Measurements from ENCODE around the gene GASK1B.

The GASK1B gene

GRCh38 chr4:158172261-158173258, at the start of gene GASK1B:
Gene GASK1B, minus strand, starts transcription at chr4:158173025. Its CDS starts 1,650 bp downstream, at chr4:158171375.
- Histone ChIP-seq H3K27ac (peak within 1 kb of the TSS in 7 of 11 experiments; percentile 19 to 90 (median 86); a peak in 12 of 22 replicates), H4K20me1 (no peaks in the 10 kb centered on the region), H3K36me3 (peaks cover 0 to 37% (median 0%) of the 10 kb centered on the region in 11 experiments; a peak in 9 of 22 replicates), H3K4me2 (peak within 1 kb of the TSS; percentile 19 to 96 (median 55); a peak in 20 of 22 replicates), H3K9ac (peak within 1 kb of the TSS in 7 of 11 experiments; percentile 12 to 89 (median 82); a peak in 12 of 22 replicates), H3K9me3 (replicated peaks in 1 of 11) (peaks cover 0 to 28% (median 0%) of the 10 kb centered on the region in 11 experiments; a peak in 10 of 22 replicates), H3K4me3 (peak within 1 kb of the TSS in 6 of 10 experiments; percentile 15 to 70 (median 65); a peak in 11 of 20 replicates), H3K4me1 (peaks cover 5 to 57% (median 14%) of the 10 kb centered on the region in 10 experiments; a peak in 17 of 20 replicates), H3K27me3 (no peaks in the 10 kb centered on the region)
- no peak for TF ChIP-seq Cebpa-rat (IDR thresholded peaks at IDR 0.05)

DNA sequence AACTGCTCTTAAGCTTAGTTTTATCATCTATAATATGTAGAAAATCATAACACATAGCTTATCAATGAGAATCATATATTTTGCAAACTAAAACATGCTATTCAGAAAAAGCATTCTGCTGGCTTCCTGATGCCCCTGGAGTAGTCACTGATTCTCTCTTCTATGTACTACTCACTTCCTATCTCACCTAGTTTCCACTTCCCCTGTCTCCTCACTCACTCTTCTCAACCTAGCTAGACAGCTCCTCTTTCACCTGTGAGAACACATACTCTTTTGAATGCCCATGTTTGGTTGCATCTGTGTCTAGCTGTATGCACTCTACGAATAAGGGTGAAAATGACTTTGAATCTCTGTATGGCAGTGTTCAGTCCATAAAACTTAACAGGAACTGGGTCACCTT, 46.8 kb upstream of the GASK1B start:
- no peak overlapping the region for H3K9ac ChIP-seq

GRCh38 chr4:158217763-158218162, 44.9 kb upstream of the GASK1B start:
- H3K4me3 ChIP-seq: no peak overlapping the region
- no peaks in the 10 kb centered on the region for H3K27me3 ChIP-seq
- no peaks in the 10 kb centered on the region for H3K9me3 ChIP-seq (replicated peaks in 1 of 11)
- peaks cover 0 to 24% (median 0%) of the 10 kb centered on the region in 10 experiments; a peak in 4 of 20 replicates for H3K4me1 ChIP-seq
- H3K36me3 ChIP-seq: peaks cover 0 to 9% (median 0%) of the 10 kb centered on the region in 11 experiments; a peak in 1 of 22 replicates
- no peak overlapping the region for H3K4me2 ChIP-seq
- H3K9ac ChIP-seq: no peak overlapping the region
- no peak overlapping the region for H3K27ac ChIP-seq
- TF ChIP-seq Cebpa-rat (IDR thresholded peaks at IDR 0.05): no peak
- H4K20me1 ChIP-seq: no peaks in the 10 kb centered on the region

More for the DNA sequence above, 46.8 kb upstream of the GASK1B start:
- no peak overlapping the region for H3K27ac ChIP-seq
- peaks cover 0 to 11% (median 0%) of the 10 kb centered on the region in 10 experiments; a peak in 4 of 20 replicates for H3K4me1 ChIP-seq
- no peaks in the 10 kb centered on the region for H3K9me3 ChIP-seq (replicated peaks in 1 of 11)
- H3K4me2 ChIP-seq: no peak overlapping the region
- H4K20me1 ChIP-seq: no peaks in the 10 kb centered on the region
- no peaks in the 10 kb centered on the region for H3K27me3 ChIP-seq
- H3K36me3 ChIP-seq: peaks cover 0 to 9% (median 0%) of the 10 kb centered on the region in 11 experiments; a peak in 1 of 22 replicates
- no peak for TF ChIP-seq Cebpa-rat (IDR thresholded peaks at IDR 0.05)
- H3K4me3 ChIP-seq: no peak overlapping the region

DNA sequence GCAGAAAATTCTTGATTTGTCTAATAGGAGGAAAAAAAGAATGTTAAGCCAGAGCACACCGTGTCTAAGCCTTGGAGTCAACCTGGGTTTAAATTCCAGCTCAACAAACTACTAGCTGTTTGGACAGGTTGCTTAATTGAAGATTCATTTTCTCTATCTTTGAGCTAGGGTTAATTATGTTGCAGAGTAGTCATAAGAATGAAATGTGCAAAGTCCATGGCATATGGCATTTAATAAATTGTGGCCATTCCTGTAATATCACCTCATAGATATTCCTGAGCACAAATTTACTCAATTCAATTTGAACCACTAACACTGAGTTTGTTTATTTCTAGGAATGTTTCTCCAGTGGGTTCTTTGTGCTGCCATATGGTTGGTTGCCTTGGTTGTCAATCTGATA, 42.0 kb upstream of the GASK1B start:
- Histone ChIP-seq H3K4me2 (no peak overlapping the region), H4K20me1 (no peaks in the 10 kb centered on the region), H3K9me3 (replicated peaks in 1 of 11) (peaks cover 0 to 6% (median 4%) of the 10 kb centered on the region in 11 experiments; a peak in 4 of 22 replicates), H3K4me3 (no peak overlapping the region), H3K27ac (no peak overlapping the region), H3K36me3 (peaks cover 0 to 4% (median 0%) of the 10 kb centered on the region in 11 experiments; a peak in 1 of 22 replicates), H3K4me1 (peaks cover 0 to 29% (median 0%) of the 10 kb centered on the region in 10 experiments; a peak in 5 of 20 replicates), H3K27me3 (no peaks in the 10 kb centered on the region), H3K9ac (no peak overlapping the region)
- no peak for TF ChIP-seq Cebpa-rat (IDR thresholded peaks at IDR 0.05)

- no peak overlapping the region for H3K27ac ChIP-seq
- H3K4me3 ChIP-seq: no peak overlapping the region
- peaks cover 0 to 6% (median 4%) of the 10 kb centered on the region in 11 experiments; a peak in 4 of 22 replicates for H3K9me3 ChIP-seq (replicated peaks in 1 of 11)
- H3K36me3 ChIP-seq: peaks cover 0 to 4% (median 0%) of the 10 kb centered on the region in 11 experiments; a peak in 1 of 22 replicates
- no peaks in the 10 kb centered on the region for H4K20me1 ChIP-seq
- peaks cover 5 to 43% (median 9%) of the 10 kb centered on the region in 10 experiments; a peak in 15 of 20 replicates for H3K4me1 ChIP-seq
- no peak for TF ChIP-seq Cebpa-rat (IDR thresholded peaks at IDR 0.05)
- peak overlapping the region in 1 of 11 experiments; percentile 14; a peak in 2 of 22 replicates for H3K4me2 ChIP-seq
- no peak overlapping the region for H3K9ac ChIP-seq
- no peaks in the 10 kb centered on the region for H3K27me3 ChIP-seq
These were observed 40.6 kb upstream of the GASK1B start for GRCh38 chr4:158213466-158213865.

DNA sequence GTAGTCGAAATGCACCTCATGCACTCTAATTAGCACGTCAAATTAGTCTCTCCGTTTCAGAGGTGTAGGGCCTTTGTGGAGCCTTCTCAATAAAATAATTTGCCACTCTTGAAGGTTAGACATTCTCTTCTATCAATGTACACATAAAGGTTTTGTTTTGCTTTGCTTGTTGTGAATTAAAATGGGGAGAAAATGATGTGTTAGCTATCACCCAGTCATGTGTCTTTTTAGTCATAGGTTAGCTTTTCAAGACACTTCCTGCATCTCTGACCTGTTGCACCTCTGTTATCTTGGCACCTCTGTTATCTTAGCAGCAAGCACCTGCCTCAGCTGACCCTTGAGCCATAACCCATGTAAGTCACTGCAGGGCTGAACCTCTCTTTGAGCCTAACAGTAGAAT, 38.4 kb upstream of the GASK1B start:
- H3K4me2 ChIP-seq: no peak overlapping the region

GRCh38 chr4:158209825-158210807, 37.3 kb upstream of the GASK1B start, which contains the start of gene TMEM144:
Gene TMEM144, plus strand, starts transcription at chr4:158210486. Its CDS starts 2,182 bp downstream, at chr4:158212668.
- Histone ChIP-seq H3K4me3 (no peak within 1 kb of the TSS), H3K27me3 (no peaks in the 10 kb centered on the region), H3K27ac (peak within 1 kb of the TSS in 3 of 11 experiments; percentile 30 to 55 (median 50); a peak in 6 of 22 replicates), H3K4me2 (peak within 1 kb of the TSS in 8 of 11 experiments; percentile 6 to 80 (median 27); a peak in 11 of 22 replicates), H3K9ac (no peak within 1 kb of the TSS), H3K4me1 (peaks cover 5 to 38% (median 9%) of the 10 kb centered on the region in 10 experiments; a peak in 15 of 20 replicates), H3K9me3 (replicated peaks in 1 of 11) (peaks cover 0 to 10% (median 4%) of the 10 kb centered on the region in 11 experiments; a peak in 5 of 22 replicates), H4K20me1 (no peaks in the 10 kb centered on the region), H3K36me3 (peaks cover 0 to 4% (median 0%) of the 10 kb centered on the region in 11 experiments; a peak in 1 of 22 replicates)
- no peak for TF ChIP-seq Cebpa-rat (IDR thresholded peaks at IDR 0.05)

More for the DNA sequence above, 38.4 kb upstream of the GASK1B start:
- no peak overlapping the region for H3K4me3 ChIP-seq
- H3K27me3 ChIP-seq: no peaks in the 10 kb centered on the region
- H3K27ac ChIP-seq: no peak overlapping the region
- no peak for TF ChIP-seq Cebpa-rat (IDR thresholded peaks at IDR 0.05)
- H4K20me1 ChIP-seq: no peaks in the 10 kb centered on the region
- peaks cover 0 to 4% (median 0%) of the 10 kb centered on the region in 11 experiments; a peak in 1 of 22 replicates for H3K36me3 ChIP-seq
- no peak overlapping the region for H3K9ac ChIP-seq
- H3K9me3 ChIP-seq (replicated peaks in 1 of 11): peaks cover 0 to 6% (median 4%) of the 10 kb centered on the region in 11 experiments; a peak in 4 of 22 replicates
- H3K4me1 ChIP-seq: peaks cover 5 to 38% (median 9%) of the 10 kb centered on the region in 10 experiments; a peak in 15 of 20 replicates

All from BLaER1 treated with 17β-estradiol and CSF1 and Interleukin-3, amounts not matched to agents 10 nM and 100 nM (cell line).